Left ventricle myocardium inferior (tissue), 1 donor: ENCODE results near the gene KLHL30. TPM values are rescaled to one million over a fixed set of nuclear protein-coding genes. Genes with fewer than 3 reads are reported as not detected.
A peak's percentile ranks its signal among the peaks of the same experiment; 100 is the strongest.

Source experiments
- DNase-seq: peaks from one replicate; pipeline ENCODE4 v3.0.0-alpha.2; 2020
- H3K27ac ChIP-seq: fragments of 200-600 bp; replicated peaks from 2 replicates; pipeline ENCODE4 v1.8.0; 2021
- H3K27me3 ChIP-seq: fragments of 200-600 bp; 2 replicates; pipeline ENCODE4 v1.8.0; 2021; ENCODE audit warnings: low read depth
- H3K36me3 ChIP-seq: fragments of 200-600 bp; 2 replicates; pipeline ENCODE4 v1.8.0; 2021
- H3K4me1 ChIP-seq: fragments of 200-600 bp; 2 replicates; pipeline ENCODE4 v1.8.0; 2021
- H3K4me3 ChIP-seq: fragments of 200-600 bp; 2 replicates; pipeline ENCODE4 v1.8.0; 2021; ENCODE audit warnings: mild to moderate bottlenecking, moderate library complexity
- H3K9me3 ChIP-seq: fragments of 200-600 bp; replicated peaks from 2 replicates; pipeline ENCODE4 v1.8.0; 2021
- CTCF ChIP-seq: fragments of 200-600 bp; IDR thresholded peaks from 2 replicates; pipeline ENCODE4 v1.8.0; 2021; ENCODE audit warnings: antibody characterized with exemption, mild to moderate bottlenecking, borderline replicate concordance
- intact Hi-C: fragments of 100-400 bp; cut with micrococcal nuclease; formaldehyde crosslinking; loops from one replicate; pipeline ENCODE4 v1.11.0; 2022
- total RNA-seq: library from RNA; stranded (reverse); fragmentation: NEBNext Ultra II Directional; extraction: Animal tissue kit (Norgen Biotek cat#: 25700); gene quantifications from one replicate; pipeline ENCODE4 v1.2.1, GENCODE V29; 2021
- donor health status: DM: no; HTN: yes; CAD: no; lungs with severe emphysema.

KLHL30 gene
- total RNA-seq, 1 donor from 2014 or later, result 17.3 TPM

DNA sequence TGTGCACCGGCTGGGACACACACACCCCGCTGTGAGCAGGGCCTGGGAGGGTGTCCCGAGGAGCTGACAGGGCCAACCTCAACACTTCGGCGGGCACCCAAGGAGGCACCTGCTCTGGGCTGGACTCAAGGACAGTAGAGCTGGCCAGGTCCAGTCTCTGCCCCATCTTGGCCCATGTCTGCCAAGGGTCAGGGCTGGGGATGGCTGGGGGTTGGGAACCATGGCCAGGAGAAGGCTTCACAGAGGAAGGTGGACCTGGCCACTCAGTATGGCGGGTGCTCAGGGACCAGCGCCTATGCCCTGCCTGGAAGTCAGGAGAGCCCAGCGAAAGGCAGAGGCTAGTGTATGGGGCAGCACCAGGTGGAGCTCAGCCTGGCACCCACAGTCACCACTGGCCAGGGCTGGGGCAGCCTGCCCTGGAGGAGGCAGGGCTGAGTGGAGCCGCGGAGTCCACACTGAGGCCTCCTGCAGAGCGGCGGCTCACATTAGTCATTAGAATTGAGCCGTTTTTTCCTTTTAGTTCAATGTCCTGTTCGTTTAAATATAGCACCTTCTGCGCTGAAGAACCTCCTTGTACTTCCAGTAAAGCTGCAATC lies 24.5 kb downstream of the KLHL30 start:
- no peak for TF ChIP-seq CTCF
- intact Hi-C loops, result no loop called here

GRCh38 chr2:238163481-238164198 lies 25.2 kb downstream of the KLHL30 start:
- intact Hi-C loops, result no loop called here
- Histone ChIP-seq H3K4me3 (peak overlapping the region; percentile 50), H3K27me3 (peaks cover 61% of the 10 kb centered on the region), H3K4me1 (peaks cover 28% of the 10 kb centered on the region), H3K27ac (no peak overlapping the region), H3K9me3 (no peaks in the 10 kb centered on the region), H3K36me3 (peaks cover 10% of the 10 kb centered on the region)
- DNase-seq, result peak; percentile 13
- TF ChIP-seq CTCF, result no peak

More for the DNA sequence above, 24.5 kb downstream of the KLHL30 start:
- Histone ChIP-seq H3K4me1 (peaks cover 32% of the 10 kb centered on the region), H3K9me3 (no peaks in the 10 kb centered on the region), H3K36me3 (peaks cover 3% of the 10 kb centered on the region), H3K27ac (no peak overlapping the region), H3K4me3 (no peak overlapping the region), H3K27me3 (peaks cover 68% of the 10 kb centered on the region)
- no peak for DNase-seq

GRCh38 chr2:238164906-238165287 lies 26.4 kb downstream of the KLHL30 start:
- intact Hi-C loops, result no loop called here
- DNase-seq, result no peak
- peaks cover 22% of the 10 kb centered on the region for H3K36me3 ChIP-seq

GRCh38 chr2:238165288-238165921 lies 26.9 kb downstream of the KLHL30 start:
- no peak for TF ChIP-seq CTCF
- H3K9me3 ChIP-seq, result no peaks in the 10 kb centered on the region
- no peak overlapping the region for H3K27ac ChIP-seq
- H3K27me3 ChIP-seq, result peaks cover 45% of the 10 kb centered on the region
- H3K36me3 ChIP-seq, result peaks cover 27% of the 10 kb centered on the region
- H3K4me3 ChIP-seq, result no peak overlapping the region
- intact Hi-C loops, result no loop called here
- no peak for DNase-seq
- H3K4me1 ChIP-seq, result peaks cover 30% of the 10 kb centered on the region

More at GRCh38 chr2:238164906-238165287, 26.4 kb downstream of the KLHL30 start:
- Histone ChIP-seq H3K4me3 (no peak overlapping the region), H3K4me1 (peaks cover 30% of the 10 kb centered on the region), H3K27me3 (peaks cover 50% of the 10 kb centered on the region), H3K27ac (no peak overlapping the region), H3K9me3 (no peaks in the 10 kb centered on the region)
- TF ChIP-seq CTCF, result no peak

DNA sequence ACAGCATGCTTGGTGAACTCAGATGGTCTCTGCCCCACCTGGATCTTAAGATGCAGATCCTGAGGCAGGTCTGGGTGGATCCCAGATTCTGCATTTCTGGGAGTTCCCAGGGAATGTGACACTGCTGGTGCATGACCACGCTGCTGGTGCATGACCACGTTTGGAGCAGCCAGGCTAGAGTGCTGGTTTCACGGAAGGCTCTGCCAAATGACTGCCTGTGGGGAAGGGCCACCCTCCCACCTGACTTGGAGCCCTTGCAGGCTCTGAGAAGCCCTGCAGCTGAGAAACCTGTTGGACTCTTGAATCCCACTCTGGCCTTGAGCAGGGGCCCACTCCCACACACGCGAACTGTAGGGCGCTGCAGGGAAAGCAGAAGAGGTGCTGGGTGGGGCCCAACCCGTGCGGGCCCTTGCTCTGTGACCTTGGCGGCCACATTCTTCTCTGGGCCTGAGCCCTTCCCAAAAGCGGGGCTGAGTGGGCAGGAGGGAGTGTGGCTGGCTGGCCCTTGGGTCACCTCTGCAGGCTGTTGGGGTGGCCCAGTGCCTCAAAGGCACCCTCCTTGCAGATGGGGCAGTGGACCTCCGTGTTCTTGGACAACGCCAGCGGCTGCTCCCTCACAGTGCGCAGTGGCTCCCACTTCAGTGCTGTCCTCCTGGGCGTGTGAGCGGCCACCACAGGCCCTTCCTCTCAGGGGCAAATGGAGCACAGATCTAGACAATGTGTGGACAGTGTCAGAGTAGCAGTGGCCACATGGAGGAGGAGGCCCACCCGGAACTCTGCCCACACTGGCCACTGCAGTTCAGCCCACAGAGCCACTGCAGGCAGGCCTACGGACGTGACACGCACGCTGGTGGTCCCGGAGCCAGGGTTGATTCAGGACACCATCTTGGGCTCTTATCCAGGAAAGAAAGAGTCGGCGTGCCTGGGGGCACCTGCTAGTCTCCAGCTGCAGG lies 28.2 kb downstream of the KLHL30 start:
- Histone ChIP-seq H3K27ac (no peak overlapping the region), H3K4me3 (no peak overlapping the region), H3K9me3 (no peaks in the 10 kb centered on the region), H3K27me3 (peaks cover 34% of the 10 kb centered on the region), H3K36me3 (peaks cover 39% of the 10 kb centered on the region), H3K4me1 (peaks cover 27% of the 10 kb centered on the region)
- peak; percentile 12 for DNase-seq
- no peak for TF ChIP-seq CTCF
- intact Hi-C loops, result no loop called here
